ENCODE data around the gene BMP2. TPM values are rescaled to one million over a fixed set of nuclear protein-coding genes. Genes with fewer than 3 reads are reported as not detected.

Gene BMP2
- total and polyA plus RNA-seq, 7 donors: 2.6 to 15.0 (median 3.2) TPM

DNA sequence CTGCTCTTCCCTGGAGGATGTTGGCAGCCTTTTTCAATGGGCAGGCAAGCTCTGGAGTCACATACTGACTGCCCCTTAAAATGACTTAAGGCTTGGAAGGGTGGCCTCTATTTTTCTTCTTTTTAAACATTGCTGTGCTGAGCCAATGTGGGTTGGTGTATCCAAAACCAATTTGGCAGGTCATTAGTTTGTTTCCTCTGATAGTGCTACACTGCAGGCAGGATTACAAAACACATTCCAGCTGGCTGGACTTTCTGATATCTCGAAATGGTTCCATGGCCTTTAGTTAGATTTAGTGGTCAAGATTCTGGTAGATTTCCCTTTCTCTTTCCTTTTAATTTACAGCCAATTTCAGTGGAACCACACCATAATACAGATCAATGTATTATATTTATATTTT is 28.1 kb upstream of the BMP2 start:
- no peaks in the 10 kb centered on the region for H3K27me3 ChIP-seq
- peaks cover 0 to 3% (median 1%) of the 10 kb centered on the region in 4 donors for H3K9me3 ChIP-seq
- no peak for TF ChIP-seq POLR2AphosphoS5 (IDR thresholded peaks at IDR 0.05)
- TF ChIP-seq POLR2A (IDR thresholded peaks at IDR 0.05): no peak
- TF ChIP-seq, protein P1, sequence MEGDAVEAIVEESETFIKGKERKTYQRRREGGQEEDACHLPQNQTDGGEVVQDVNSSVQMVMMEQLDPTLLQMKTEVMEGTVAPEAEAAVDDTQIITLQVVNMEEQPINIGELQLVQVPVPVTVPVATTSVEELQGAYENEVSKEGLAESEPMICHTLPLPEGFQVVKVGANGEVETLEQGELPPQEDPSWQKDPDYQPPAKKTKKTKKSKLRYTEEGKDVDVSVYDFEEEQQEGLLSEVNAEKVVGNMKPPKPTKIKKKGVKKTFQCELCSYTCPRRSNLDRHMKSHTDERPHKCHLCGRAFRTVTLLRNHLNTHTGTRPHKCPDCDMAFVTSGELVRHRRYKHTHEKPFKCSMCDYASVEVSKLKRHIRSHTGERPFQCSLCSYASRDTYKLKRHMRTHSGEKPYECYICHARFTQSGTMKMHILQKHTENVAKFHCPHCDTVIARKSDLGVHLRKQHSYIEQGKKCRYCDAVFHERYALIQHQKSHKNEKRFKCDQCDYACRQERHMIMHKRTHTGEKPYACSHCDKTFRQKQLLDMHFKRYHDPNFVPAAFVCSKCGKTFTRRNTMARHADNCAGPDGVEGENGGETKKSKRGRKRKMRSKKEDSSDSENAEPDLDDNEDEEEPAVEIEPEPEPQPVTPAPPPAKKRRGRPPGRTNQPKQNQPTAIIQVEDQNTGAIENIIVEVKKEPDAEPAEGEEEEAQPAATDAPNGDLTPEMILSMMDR (IDR thresholded peaks at IDR 0.05): no peak
- no peak for TF ChIP-seq EP300 (IDR thresholded peaks at IDR 0.05)
- H3K27ac ChIP-seq: no peak overlapping the region
- no peaks in the 10 kb centered on the region for H3K36me3 ChIP-seq
- 74 to 77% methylated on average over 1 of the region's 1 CpG for WGBS, 2 donors
- no peak for DNase-seq
- H3K4me3 ChIP-seq: no peak overlapping the region
- H3K4me1 ChIP-seq: no peaks in the 10 kb centered on the region
- intact Hi-C loops (cut with DNase I): no loop called here

DNA sequence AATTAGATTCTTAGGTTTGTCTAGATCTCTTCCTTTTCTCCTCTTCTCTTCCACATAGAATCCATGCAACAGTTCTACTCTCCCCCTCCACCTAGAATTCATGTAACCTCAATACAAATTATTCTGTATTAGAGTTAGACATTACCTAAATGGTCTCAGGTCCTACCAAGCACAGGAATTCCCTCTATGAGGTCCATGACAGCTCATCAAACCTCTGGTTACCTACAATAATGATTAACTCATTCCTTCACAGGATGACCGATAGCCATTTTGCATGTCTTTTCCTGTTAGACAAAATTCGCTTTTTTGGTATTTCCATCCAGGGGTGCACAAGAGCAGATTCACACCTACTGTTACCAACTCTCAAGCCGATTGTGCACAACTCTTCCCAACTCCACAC is 27.4 kb upstream of the BMP2 start:
- Histone ChIP-seq H3K27ac (no peak overlapping the region), H3K27me3 (no peaks in the 10 kb centered on the region), H3K9me3 (peaks cover 0 to 2% (median 0%) of the 10 kb centered on the region in 4 donors), H3K36me3 (no peaks in the 10 kb centered on the region), H3K4me1 (no peaks in the 10 kb centered on the region), H3K4me3 (no peak overlapping the region)
- WGBS, 2 donors: 91 to 97% methylated on average over 3 of the region's 3 CpGs
- intact Hi-C loops (cut with DNase I): no loop called here
- DNase-seq: no peak
- TF ChIP-seq, protein P1 (IDR thresholded peaks at IDR 0.05): no peak
- no peak for TF ChIP-seq POLR2A (IDR thresholded peaks at IDR 0.05)
- TF ChIP-seq EP300 (IDR thresholded peaks at IDR 0.05): no peak
- TF ChIP-seq POLR2AphosphoS5 (IDR thresholded peaks at IDR 0.05): no peak

DNA sequence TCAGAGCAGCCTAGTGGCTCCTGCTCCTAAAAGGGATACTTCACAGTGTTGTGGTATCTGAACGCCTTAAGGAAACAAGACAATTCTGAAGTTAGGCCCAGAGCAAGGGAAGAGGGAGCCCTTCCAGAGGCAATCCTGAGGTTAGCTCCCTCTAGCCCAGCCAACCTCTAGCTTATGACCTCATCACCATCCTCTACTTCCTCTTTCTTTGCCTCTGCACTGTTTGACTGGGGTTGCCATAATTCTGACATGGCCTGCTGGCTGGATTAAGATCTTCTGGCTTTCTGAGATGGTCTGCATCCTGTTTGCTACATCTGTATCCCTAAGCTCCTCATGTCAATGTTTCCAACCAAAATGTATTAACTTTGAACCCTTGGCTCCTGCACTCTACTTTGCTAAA is 23.3 kb upstream of the BMP2 start:
- no peak for TF ChIP-seq POLR2A (IDR thresholded peaks at IDR 0.05)
- Histone ChIP-seq H3K9me3 (no peaks in the 10 kb centered on the region), H3K27ac (no peak overlapping the region), H3K4me1 (no peaks in the 10 kb centered on the region), H3K4me3 (no peak overlapping the region), H3K36me3 (no peaks in the 10 kb centered on the region), H3K27me3 (no peaks in the 10 kb centered on the region)
- no peak for DNase-seq
- intact Hi-C loops (cut with DNase I): no loop called here
- WGBS, 2 donors: 95% methylated on average over 1 of the region's 1 CpG

DNA sequence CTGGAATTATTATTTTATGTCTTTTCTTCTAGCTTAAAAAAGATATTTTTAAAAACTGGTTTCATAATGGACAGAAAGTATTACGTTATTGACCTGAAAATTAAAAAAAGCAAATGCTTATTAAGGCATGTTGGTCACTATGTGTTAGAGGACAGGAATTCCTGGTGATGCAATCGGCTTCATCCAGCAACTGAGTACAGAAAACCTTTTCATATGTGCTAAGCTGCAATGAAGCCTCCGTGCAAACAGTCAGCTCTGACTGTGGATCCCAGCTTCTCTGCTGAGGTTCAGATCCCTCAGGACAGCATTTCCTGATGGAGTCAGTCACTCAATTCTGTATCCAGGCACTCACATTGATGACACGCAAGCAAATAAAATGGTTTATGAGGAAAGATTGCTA is 22.7 kb upstream of the BMP2 start:
- Histone ChIP-seq H3K27ac (no peak overlapping the region), H3K36me3 (no peaks in the 10 kb centered on the region), H3K9me3 (no peaks in the 10 kb centered on the region), H3K4me3 (no peak overlapping the region), H3K27me3 (no peaks in the 10 kb centered on the region), H3K4me1 (no peaks in the 10 kb centered on the region)
- no peak for DNase-seq
- WGBS, 2 donors: 90 to 93% methylated on average over 4 of the region's 4 CpGs
- TF ChIP-seq POLR2AphosphoS5 (IDR thresholded peaks at IDR 0.05) (no peak), EP300 (IDR thresholded peaks at IDR 0.05) (no peak), POLR2A (IDR thresholded peaks at IDR 0.05) (no peak)
- TF ChIP-seq, protein P1 (IDR thresholded peaks at IDR 0.05): no peak
- intact Hi-C loops (cut with DNase I): no loop called here

DNA sequence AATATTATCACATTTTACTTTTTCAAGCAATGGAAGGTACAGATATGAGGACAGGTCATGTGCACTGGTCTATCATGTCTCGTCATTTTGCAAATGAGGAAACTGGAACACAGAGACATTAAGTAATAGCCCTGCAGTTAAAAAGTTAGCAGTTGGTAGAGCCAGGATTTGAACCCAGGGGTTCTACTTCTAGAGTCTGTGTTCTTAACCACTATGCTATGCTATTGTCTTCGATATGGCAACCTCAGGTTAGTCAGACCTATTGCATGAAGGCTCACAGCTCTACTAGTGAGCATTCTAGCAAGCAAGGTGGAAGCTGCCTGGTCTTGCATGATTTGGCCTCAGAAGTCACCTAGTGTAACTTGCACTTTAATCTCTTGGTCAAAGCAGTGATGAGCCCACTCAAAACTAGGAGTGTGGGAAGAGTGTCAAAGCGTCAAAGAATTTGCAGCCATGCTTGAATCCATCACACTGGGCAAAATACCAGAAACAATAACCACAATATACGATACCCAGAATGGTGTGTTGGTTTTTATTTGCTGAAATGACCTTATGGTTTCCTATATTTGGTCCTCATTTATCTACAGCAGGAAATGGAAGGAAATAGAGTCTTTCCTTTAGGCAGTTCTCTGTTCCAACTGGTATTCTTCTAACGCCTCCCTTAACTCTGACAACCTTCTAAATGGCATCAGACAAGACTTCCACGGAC is 20.4 kb upstream of the BMP2 start:
- TF ChIP-seq POLR2A (IDR thresholded peaks at IDR 0.05) (no peak), EP300 (IDR thresholded peaks at IDR 0.05) (no peak), POLR2AphosphoS5 (IDR thresholded peaks at IDR 0.05) (no peak)
- TF ChIP-seq, protein P1 (IDR thresholded peaks at IDR 0.05): no peak
- no peak for DNase-seq
- Histone ChIP-seq H3K9me3 (no peaks in the 10 kb centered on the region), H3K4me1 (no peaks in the 10 kb centered on the region), H3K27ac (no peak overlapping the region), H3K36me3 (no peaks in the 10 kb centered on the region), H3K27me3 (no peaks in the 10 kb centered on the region), H3K4me3 (no peak overlapping the region)
- WGBS, 2 donors: 76 to 84% methylated on average over 6 of the region's 6 CpGs
- intact Hi-C loops (cut with DNase I): no loop called here
